ENCODE measurements around the gene SMIM22. TPM values are rescaled to one million over a fixed set of nuclear protein-coding genes. Genes with fewer than 3 reads are reported as not detected.

SMIM22 gene
- total and polyA plus RNA-seq, 4 donors: 0.49 to 1.2 (median 0.72) TPM; not detected in 1

GRCh38 chr16:4787627-4788482 is 7.3 kb upstream of the SMIM22 start, which contains the start of gene SEPTIN12:
Gene SEPTIN12, minus strand, starts transcription at chr16:4788345. Its CDS starts 700 bp downstream, at chr16:4787645.
- no peak for DNase-seq (ENCODE audit: low spot score)
- H3K9me3 ChIP-seq (ENCODE audit: control insufficient read depth in 4 of 4, low read length in 3 of 4): no peaks in the 10 kb centered on the region
- H3K4me1 ChIP-seq (ENCODE audit: control insufficient read depth in 4 of 4, insufficient read depth in 4 of 4, low read length in 3 of 4): peaks cover 0 to 5% (median 4%) of the 10 kb centered on the region in 4 donors
- no peak within 1 kb of the TSS for H3K27ac ChIP-seq (ENCODE audit: low read depth in 1 of 2, low read length in 2 of 2)
- no peak within 1 kb of the TSS for H3K9ac ChIP-seq (ENCODE audit: low read depth in 1 of 2, low read length in 2 of 2)
- H3K36me3 ChIP-seq (ENCODE audit: control insufficient read depth in 4 of 4, insufficient read depth in 3 of 4, low read depth in 1 of 4, low read length in 3 of 4): no peaks in the 10 kb centered on the region
- H3K27me3 ChIP-seq (ENCODE audit: control insufficient read depth in 4 of 4, insufficient read depth in 4 of 4, low read length in 3 of 4): no peaks in the 10 kb centered on the region
- no peak within 1 kb of the TSS for H3K4me3 ChIP-seq (ENCODE audit: low read depth in 1 of 3, low read length in 3 of 3)
- TF ChIP-seq TAF1 (conservative IDR thresholded peaks at IDR 0.05) (no peak), JUND (IDR thresholded peaks at IDR 0.05) (no peak), HNF4A (conservative IDR thresholded peaks at IDR 0.05) (no peak)
- 80% methylated on average over 14 of the region's 14 CpGs for WGBS

- H3K27me3 ChIP-seq (ENCODE audit: control insufficient read depth in 4 of 4, insufficient read depth in 4 of 4, low read length in 3 of 4): no peaks in the 10 kb centered on the region
- WGBS: 40% methylated on average over 9 of the region's 9 CpGs
- no peaks in the 10 kb centered on the region for H3K36me3 ChIP-seq (ENCODE audit: control insufficient read depth in 4 of 4, insufficient read depth in 3 of 4, low read depth in 1 of 4, low read length in 3 of 4)
- H3K9me3 ChIP-seq (ENCODE audit: control insufficient read depth in 4 of 4, low read length in 3 of 4): no peaks in the 10 kb centered on the region
- TF ChIP-seq JUND (IDR thresholded peaks at IDR 0.05): no peak
- TF ChIP-seq RXRA (IDR thresholded peaks at IDR 0.05): no peak
- TF ChIP-seq SP1 (IDR thresholded peaks at IDR 0.05): no peak
- no peak for TF ChIP-seq FOXA1 (IDR thresholded peaks at IDR 0.05)
- no peak for TF ChIP-seq HNF4G (IDR thresholded peaks at IDR 0.05)
- TF ChIP-seq ATF3 (IDR thresholded peaks at IDR 0.05): no peak
- no peak for TF ChIP-seq FOXA2 (IDR thresholded peaks at IDR 0.05)
- no peak for TF ChIP-seq MAX (IDR thresholded peaks at IDR 0.05)
- no peak for TF ChIP-seq EGR1 (IDR thresholded peaks at IDR 0.05; ENCODE audit: low read depth in 2 of 2)
- no peak for TF ChIP-seq NR2F2 (IDR thresholded peaks at IDR 0.05)
- no peak for TF ChIP-seq ZBTB33 (IDR thresholded peaks at IDR 0.05)
- no peak overlapping the region for H3K9ac ChIP-seq (ENCODE audit: low read depth in 1 of 2, low read length in 2 of 2)
- H3K4me1 ChIP-seq (ENCODE audit: control insufficient read depth in 4 of 4, insufficient read depth in 4 of 4, low read length in 3 of 4): peaks cover 0 to 5% (median 4%) of the 10 kb centered on the region in 4 donors
- H3K27ac ChIP-seq (ENCODE audit: low read depth in 1 of 2, low read length in 2 of 2): no peak overlapping the region
- DNase-seq (ENCODE audit: low spot score): no peak
- H3K4me3 ChIP-seq (ENCODE audit: low read depth in 1 of 3, low read length in 3 of 3): no peak overlapping the region
Observed at GRCh38 chr16:4788489-4788889, 6.7 kb upstream of the SMIM22 start.

- TF ChIP-seq ATF3 (IDR thresholded peaks at IDR 0.05) (no peak), FOXA2 (IDR thresholded peaks at IDR 0.05) (no peak), REST (IDR thresholded peaks at IDR 0.05) (no peak), MAX (IDR thresholded peaks at IDR 0.05) (no peak), FOXA1 (IDR thresholded peaks at IDR 0.05) (no peak), YY1 (IDR thresholded peaks at IDR 0.05) (no peak), NR2F2 (IDR thresholded peaks at IDR 0.05) (no peak), GABPA (IDR thresholded peaks at IDR 0.05 in 1 of 2, conservative IDR thresholded peaks at IDR 0.05 in 1 of 2) (no peak), JUND (IDR thresholded peaks at IDR 0.05) (no peak)
- Histone ChIP-seq H3K9ac (ENCODE audit: low read depth in 1 of 2, low read length in 2 of 2) (no peak overlapping the region), H3K36me3 (ENCODE audit: control insufficient read depth in 4 of 4, insufficient read depth in 3 of 4, low read depth in 1 of 4, low read length in 3 of 4) (no peaks in the 10 kb centered on the region), H3K4me3 (ENCODE audit: low read depth in 1 of 3, low read length in 3 of 3) (no peak overlapping the region), H3K9me3 (ENCODE audit: control insufficient read depth in 4 of 4, low read length in 3 of 4) (no peaks in the 10 kb centered on the region), H3K27me3 (ENCODE audit: control insufficient read depth in 4 of 4, insufficient read depth in 4 of 4, low read length in 3 of 4) (no peaks in the 10 kb centered on the region), H3K27ac (ENCODE audit: low read depth in 1 of 2, low read length in 2 of 2) (no peak overlapping the region), H3K4me1 (ENCODE audit: control insufficient read depth in 4 of 4, insufficient read depth in 4 of 4, low read length in 3 of 4) (peaks cover 0 to 5% (median 4%) of the 10 kb centered on the region in 4 donors)
- DNase-seq (ENCODE audit: low spot score): no peak
- WGBS: 77% methylated on average over 7 of the region's 7 CpGs
Observed at GRCh38 chr16:4788910-4789309, 6.3 kb upstream of the SMIM22 start.

Measured in liver (tissue), 9 donors.